ENCODE results near the gene SUGCT.

DNA sequence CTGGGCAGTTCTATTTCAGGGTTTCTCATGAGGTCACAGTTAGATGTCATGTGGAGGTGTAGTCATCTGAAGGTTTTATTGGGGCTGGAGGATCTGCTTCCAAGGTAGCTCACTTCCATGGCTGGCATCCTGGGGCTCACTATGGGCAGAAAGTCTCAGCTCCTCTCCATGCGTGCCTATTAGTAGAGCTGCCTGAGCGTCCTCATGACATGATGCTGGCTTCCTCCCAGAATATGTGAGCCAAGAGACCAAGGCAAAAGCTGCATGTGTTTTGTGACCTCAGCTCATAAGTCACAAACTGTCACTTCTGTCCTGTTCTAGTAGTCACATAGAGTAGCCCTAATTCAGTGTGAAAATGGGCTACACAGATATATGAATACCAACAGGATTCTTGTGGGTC is 524.4 kb downstream of the SUGCT start:
- no peak for TF ChIP-seq CTCF (IDR thresholded peaks at IDR 0.05; ENCODE audit: borderline replicate concordance, extremely low read depth, low read length, poor library complexity, severe bottlenecking)
- no peak for TF ChIP-seq EZH2 (IDR thresholded peaks at IDR 0.05; ENCODE audit: borderline replicate concordance, low read depth, low read length, severe bottlenecking)

All from DND-41 (cell line).